Measurements from ENCODE around the gene FMC1.
"Not testable (repeated sequence)": the region's sequence is repeated elsewhere in the genome, so short reads cannot be mapped to it uniquely, and the experiment has no call there.

Gene FMC1

GRCh38 chr7:139357729-139358506 lies 16.8 kb downstream of the FMC1 start:
- peak overlapping the region; percentile 97 for H3K4me3 Mint-ChIP-seq
- peaks cover 19% of the 10 kb centered on the region for H3K36me3 Mint-ChIP-seq (ENCODE audit: low read depth)
- peaks cover 26% of the 10 kb centered on the region for H3K4me1 Mint-ChIP-seq (ENCODE audit: low read depth)
- peak overlapping the region; percentile 100 for H3K27ac Mint-ChIP-seq
- H3K9me3 Mint-ChIP-seq; DNase-seq (ENCODE audit: low spot score); H3K27me3 Mint-ChIP-seq (ENCODE audit: low read depth): not testable (repeated sequence)

DNA sequence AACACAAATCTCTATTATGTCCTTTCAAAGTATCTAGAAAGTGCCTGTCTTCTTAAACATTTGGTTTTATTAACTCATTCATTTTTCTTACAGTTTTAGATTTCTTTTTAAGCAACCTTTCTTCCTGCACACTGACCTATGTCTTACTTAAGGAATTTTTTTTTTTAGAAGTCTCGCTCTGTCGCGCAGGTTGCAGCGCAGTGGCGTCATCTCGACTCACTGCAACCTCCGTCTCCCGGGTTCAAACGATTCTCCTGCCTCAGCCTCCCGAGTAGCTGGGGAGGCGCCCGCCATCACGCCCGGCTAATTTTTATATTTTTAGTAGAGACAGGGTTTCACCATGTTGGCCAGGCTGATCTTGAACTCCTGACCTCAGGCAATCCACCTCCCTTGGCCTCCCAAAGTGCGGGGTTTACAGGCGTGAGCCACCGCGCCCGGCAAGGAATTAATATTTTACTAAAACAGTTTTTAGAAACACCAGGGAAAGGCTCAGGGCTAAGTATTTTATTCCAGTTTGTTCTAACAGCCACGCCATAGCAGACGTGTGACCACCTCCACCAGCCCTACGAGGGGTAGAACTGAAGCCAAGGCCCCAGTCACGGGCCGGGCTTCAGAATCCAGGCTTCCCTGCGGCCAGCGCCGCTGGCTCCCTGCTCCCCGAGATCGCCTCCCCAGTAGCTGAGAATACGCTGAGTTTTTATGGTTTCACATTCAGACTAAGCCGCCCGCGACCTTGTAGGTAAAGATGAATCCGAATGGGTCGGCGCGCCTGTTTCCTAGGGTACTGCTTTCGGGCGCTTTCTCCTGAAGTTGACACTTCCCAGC lies 17.6 kb downstream of the FMC1 start:
- Mint-ChIP-seq H3K27ac (peak overlapping the region; percentile 100), H3K4me3 (peak overlapping the region; percentile 97), H3K27me3 (ENCODE audit: low read depth) (no peaks in the 10 kb centered on the region), H3K36me3 (ENCODE audit: low read depth) (peaks cover 22% of the 10 kb centered on the region), H3K9me3 (no peaks in the 10 kb centered on the region), H3K4me1 (ENCODE audit: low read depth) (peaks cover 29% of the 10 kb centered on the region)
- peak; percentile 29 for DNase-seq (ENCODE audit: low spot score)

GRCh38 chr7:139359366-139360209 lies 18.5 kb downstream of the FMC1 start, which contains the start of gene LUC7L2:
LUC7L2 (plus strand) TSS chr7:139359894; CDS start chr7:139360262, 368 bp downstream.
- Mint-ChIP-seq H3K27me3 (ENCODE audit: low read depth) (no peaks in the 10 kb centered on the region), H3K4me1 (ENCODE audit: low read depth) (peaks cover 29% of the 10 kb centered on the region), H3K9me3 (no peaks in the 10 kb centered on the region), H3K4me3 (peak within 1 kb of the TSS; percentile 97), H3K27ac (peak within 1 kb of the TSS; percentile 100), H3K36me3 (ENCODE audit: low read depth) (peaks cover 21% of the 10 kb centered on the region)
- peak; percentile 98 for DNase-seq (ENCODE audit: low spot score)

DNA sequence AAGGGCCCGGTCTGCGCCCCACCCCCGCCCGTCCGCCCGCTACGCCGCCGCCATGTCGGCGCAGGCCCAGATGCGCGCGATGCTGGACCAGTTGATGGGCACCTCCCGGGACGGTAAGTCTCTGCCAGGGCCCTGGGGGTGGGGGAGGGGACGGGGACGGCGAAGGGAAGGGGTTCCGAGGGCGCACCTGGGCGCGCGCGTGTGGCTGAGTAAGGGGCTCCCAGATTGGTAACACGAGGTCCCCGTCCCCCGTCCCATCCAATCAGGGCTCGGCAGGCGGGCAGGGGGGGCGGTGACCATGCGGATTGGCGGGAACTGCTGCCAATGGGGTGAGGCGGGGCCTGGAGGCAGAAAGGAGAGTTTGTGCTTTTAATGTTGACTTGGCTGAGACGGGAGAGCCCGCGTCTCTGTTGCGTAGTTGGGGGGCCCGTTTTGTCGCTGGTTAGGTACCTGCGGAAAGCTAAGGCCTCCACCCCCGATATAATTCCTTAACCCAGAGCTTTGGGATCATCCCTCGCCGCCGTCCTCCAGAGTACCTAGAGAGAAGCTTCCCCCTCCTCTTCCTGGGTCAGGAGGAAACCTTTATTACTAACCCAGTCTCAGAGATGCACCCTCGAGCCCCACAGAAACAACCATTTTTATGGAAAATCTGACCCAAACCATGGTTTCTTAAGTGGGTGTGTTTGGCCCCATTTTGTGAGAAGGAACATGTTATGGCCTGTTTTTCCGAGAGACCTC lies 19.2 kb downstream of the FMC1 start:
- Mint-ChIP-seq H3K9me3 (no peaks in the 10 kb centered on the region), H3K4me1 (ENCODE audit: low read depth) (peaks cover 36% of the 10 kb centered on the region), H3K27me3 (ENCODE audit: low read depth) (no peaks in the 10 kb centered on the region), H3K27ac (peak overlapping the region; percentile 100), H3K4me3 (peak overlapping the region; percentile 97), H3K36me3 (ENCODE audit: low read depth) (peaks cover 26% of the 10 kb centered on the region)
- DNase-seq (ENCODE audit: low spot score), result peak; percentile 98

DNA sequence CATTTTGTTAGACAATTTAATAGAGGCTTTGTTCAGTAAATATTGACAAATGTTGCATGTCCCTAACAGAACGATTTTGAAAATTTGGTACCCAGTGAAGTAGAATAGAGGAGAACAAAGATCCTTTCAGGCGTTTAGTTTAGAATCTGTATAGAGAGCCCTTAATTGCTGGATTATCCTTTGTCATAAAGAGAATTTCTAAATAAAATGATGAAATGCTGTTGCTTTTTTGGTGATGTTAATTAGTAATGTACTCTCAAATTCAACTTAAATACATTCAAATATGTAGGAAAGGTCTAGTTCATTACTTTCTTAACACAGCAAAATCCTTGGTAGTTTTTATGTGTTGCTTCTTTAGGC lies 19.8 kb downstream of the FMC1 start:
- no peaks in the 10 kb centered on the region for H3K27me3 Mint-ChIP-seq (ENCODE audit: low read depth)
- H3K9me3 Mint-ChIP-seq, result no peaks in the 10 kb centered on the region
- DNase-seq (ENCODE audit: low spot score), result no peak
- peak overlapping the region; percentile 97 for H3K4me3 Mint-ChIP-seq
- peak overlapping the region; percentile 100 for H3K27ac Mint-ChIP-seq
- peaks cover 23% of the 10 kb centered on the region for H3K36me3 Mint-ChIP-seq (ENCODE audit: low read depth)
- peaks cover 38% of the 10 kb centered on the region for H3K4me1 Mint-ChIP-seq (ENCODE audit: low read depth)

DNA sequence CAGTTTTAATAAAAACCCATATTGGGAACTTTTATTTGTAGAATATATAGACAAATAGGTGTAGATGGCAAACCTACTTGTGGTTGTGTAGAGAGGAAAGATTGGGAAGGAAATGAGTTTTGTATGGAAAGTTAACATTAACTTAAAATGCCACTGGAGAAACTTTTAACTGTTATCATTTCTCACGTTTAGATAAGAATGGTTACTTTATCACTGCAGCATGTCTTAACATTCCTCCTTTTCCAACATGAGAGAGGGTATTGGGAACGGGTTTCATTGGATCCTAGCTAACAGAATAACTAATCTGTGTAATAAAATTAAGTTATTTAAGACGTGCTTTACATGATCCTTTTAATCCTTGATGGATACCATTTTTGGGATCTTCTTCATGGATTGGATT lies 20.4 kb downstream of the FMC1 start:
- Mint-ChIP-seq H3K27me3 (ENCODE audit: low read depth) (no peaks in the 10 kb centered on the region), H3K9me3 (no peaks in the 10 kb centered on the region), H3K27ac (peak overlapping the region; percentile 100), H3K4me3 (peak overlapping the region; percentile 97), H3K36me3 (ENCODE audit: low read depth) (peaks cover 23% of the 10 kb centered on the region), H3K4me1 (ENCODE audit: low read depth) (peaks cover 40% of the 10 kb centered on the region)
- no peak for DNase-seq (ENCODE audit: low spot score)

- Mint-ChIP-seq H3K4me3 (peak overlapping the region; percentile 65), H3K4me1 (ENCODE audit: low read depth) (peaks cover 37% of the 10 kb centered on the region), H3K27me3 (ENCODE audit: low read depth) (no peaks in the 10 kb centered on the region), H3K36me3 (ENCODE audit: low read depth) (peaks cover 24% of the 10 kb centered on the region), H3K9me3 (no peaks in the 10 kb centered on the region), H3K27ac (peak overlapping the region; percentile 71)
- no peak for DNase-seq (ENCODE audit: low spot score)
Observed at GRCh38 chr7:139362302-139362701, 21.2 kb downstream of the FMC1 start.

- Mint-ChIP-seq H3K27ac (peak overlapping the region; percentile 18), H3K9me3 (no peaks in the 10 kb centered on the region), H3K36me3 (ENCODE audit: low read depth) (peaks cover 29% of the 10 kb centered on the region), H3K4me3 (peak overlapping the region; percentile 65), H3K27me3 (ENCODE audit: low read depth) (no peaks in the 10 kb centered on the region), H3K4me1 (ENCODE audit: low read depth) (peaks cover 41% of the 10 kb centered on the region)
- no peak for DNase-seq (ENCODE audit: low spot score)
Observed at GRCh38 chr7:139362981-139363380, 21.8 kb downstream of the FMC1 start.

DNA sequence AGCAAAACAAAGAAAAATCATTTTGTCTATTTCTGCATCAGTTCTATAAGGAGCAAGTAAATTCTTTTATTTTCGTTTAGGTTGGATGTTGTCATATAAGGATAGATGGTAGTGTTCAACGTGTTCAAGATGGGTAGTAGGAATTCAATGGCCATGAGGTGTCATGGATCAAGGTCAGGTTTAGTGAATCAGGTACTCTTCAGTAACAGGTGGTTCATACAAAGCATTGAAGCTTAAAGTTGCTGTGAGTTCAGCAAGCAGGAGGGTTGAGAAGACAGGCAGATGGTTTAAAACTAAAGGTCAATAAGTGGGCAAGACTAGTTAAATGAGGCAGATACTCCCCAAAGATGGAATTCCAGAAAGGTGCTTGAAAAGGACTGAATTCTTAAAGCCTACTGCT lies 24.2 kb downstream of the FMC1 start:
- Mint-ChIP-seq H3K9me3 (no peaks in the 10 kb centered on the region), H3K27ac (no peak overlapping the region), H3K27me3 (ENCODE audit: low read depth) (no peaks in the 10 kb centered on the region), H3K4me1 (ENCODE audit: low read depth) (peaks cover 49% of the 10 kb centered on the region), H3K4me3 (no peak overlapping the region), H3K36me3 (ENCODE audit: low read depth) (peaks cover 31% of the 10 kb centered on the region)
- no peak for DNase-seq (ENCODE audit: low spot score)

DNA sequence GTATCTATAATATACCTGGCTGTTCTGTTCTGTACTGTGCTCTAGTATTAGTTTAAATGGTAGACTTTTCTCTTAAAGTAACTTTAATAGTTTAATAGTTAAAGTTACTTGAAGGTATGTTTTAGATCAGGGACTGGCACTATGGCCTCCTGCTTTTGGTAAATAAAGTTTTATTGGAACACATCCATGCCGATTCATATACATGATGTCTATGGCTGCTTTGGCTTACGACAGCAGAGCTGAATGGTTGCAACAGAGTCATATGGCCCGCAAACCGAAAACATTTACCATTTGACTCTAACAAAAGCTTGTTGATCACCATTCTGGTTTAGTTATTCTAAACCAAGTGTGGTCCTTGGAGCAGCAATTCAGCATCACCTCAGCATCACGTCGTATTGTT lies 25.3 kb downstream of the FMC1 start:
- peaks cover 26% of the 10 kb centered on the region for H3K36me3 Mint-ChIP-seq (ENCODE audit: low read depth)

DNA sequence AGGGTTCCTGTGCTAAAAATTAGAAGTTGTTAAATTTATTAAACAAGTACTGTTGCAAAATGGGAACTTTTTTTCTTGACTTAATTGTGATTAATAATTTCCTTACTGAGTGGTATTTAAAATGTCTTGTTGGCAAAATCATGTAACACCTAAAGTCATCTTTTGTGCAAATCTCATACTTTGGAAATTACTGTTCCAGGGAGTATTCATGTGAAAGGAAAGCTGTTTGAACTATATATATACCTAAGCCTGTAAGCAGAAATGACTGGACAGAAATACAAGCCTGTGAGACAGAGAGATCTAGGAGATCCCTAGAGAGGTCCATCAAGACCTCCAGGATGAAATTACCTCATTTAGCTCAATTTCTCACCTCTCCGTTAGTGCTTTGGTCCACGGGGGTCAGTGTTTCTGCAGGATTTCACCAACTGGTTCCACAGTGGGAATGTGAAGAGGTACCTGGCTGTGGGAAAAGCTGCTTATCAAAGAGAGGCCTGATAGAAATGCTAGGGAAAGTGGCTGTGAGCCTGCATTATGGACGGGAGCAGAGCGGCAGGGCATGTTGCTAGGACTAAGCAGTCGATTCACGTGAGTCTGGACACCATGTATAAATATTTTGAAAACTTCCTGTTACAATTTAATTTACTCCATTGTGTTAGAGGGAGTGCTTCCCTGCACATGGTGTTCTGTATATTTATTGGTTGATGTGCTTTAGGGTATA lies 26.5 kb downstream of the FMC1 start:
- Mint-ChIP-seq H3K36me3 (ENCODE audit: low read depth) (peaks cover 25% of the 10 kb centered on the region), H3K4me3 (no peak overlapping the region), H3K4me1 (ENCODE audit: low read depth) (peaks cover 44% of the 10 kb centered on the region), H3K9me3 (no peaks in the 10 kb centered on the region), H3K27me3 (ENCODE audit: low read depth) (no peaks in the 10 kb centered on the region), H3K27ac (no peak overlapping the region)
- DNase-seq (ENCODE audit: low spot score), result no peak

More for the DNA sequence above, 25.3 kb downstream of the FMC1 start:
- Mint-ChIP-seq H3K4me3 (no peak overlapping the region), H3K27me3 (ENCODE audit: low read depth) (no peaks in the 10 kb centered on the region), H3K9me3 (no peaks in the 10 kb centered on the region), H3K4me1 (ENCODE audit: low read depth) (peaks cover 50% of the 10 kb centered on the region), H3K27ac (no peak overlapping the region)
- DNase-seq (ENCODE audit: low spot score), result no peak

DNA sequence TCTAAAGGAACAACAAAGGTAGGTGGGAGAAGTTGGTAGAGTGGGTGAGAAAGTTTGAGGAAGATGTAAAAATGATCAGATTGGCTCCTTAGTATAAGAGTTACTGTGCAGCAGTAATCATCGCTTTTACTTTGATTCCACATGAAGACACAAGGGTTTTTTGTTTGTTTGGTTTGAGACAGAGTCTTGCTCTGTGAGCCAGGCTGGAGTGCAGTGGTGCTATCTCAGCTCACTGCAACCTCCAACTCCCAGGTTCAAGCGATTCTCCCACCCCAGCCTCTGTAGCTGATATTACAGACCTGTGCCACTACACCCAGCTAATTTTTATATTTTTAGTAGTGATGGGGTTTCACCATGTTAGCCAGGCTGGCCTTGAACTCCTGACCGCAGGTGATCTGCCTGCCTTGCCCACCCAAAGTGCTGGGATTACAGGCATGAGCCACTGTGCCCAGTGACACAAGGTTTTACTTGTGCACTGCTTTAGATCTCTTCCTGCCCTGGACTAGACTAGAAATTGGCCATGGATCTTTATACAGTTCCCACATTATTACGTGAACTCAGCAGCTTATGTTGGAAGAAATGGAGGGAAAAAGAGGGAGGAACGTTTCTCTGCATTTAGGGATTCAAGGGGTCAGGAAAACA lies 29.3 kb downstream of the FMC1 start:
- Mint-ChIP-seq H3K4me1 (ENCODE audit: low read depth) (peaks cover 32% of the 10 kb centered on the region), H3K27me3 (ENCODE audit: low read depth) (no peaks in the 10 kb centered on the region), H3K4me3 (no peak overlapping the region), H3K27ac (peak overlapping the region; percentile 7), H3K9me3 (no peaks in the 10 kb centered on the region), H3K36me3 (ENCODE audit: low read depth) (peaks cover 15% of the 10 kb centered on the region)
- no peak for DNase-seq (ENCODE audit: low spot score)
